Measurements from ENCODE around the gene NFIA. TPM values are rescaled to one million over a fixed set of nuclear protein-coding genes. Genes with fewer than 3 reads are reported as not detected.

NFIA gene
- total and polyA plus RNA-seq, 2 donors, result 7.9 to 10.3 TPM

DNA sequence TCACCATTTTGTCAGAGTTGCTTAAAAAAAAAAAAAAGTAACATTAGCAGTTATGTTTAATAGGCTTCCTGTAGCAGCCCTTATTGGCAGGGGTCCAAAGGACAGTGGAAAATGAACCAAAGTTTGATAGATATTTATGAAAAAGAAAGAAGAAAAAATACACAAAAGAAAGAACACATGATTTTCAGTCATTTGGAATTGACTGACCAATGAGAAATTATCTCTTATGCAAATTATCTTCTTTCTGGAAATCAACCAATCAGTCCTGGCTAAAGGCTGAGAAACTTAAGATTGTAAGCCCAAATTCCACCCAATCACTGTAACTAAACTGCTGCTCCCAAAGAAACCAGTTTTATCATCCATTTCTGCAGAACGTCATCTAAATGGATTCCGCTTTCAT is 360.2 kb downstream of the NFIA start:
- no peaks in the 10 kb centered on the region for H3K36me3 ChIP-seq (ENCODE audit: control insufficient read depth in 2 of 2, insufficient read depth in 2 of 2, low read length in 1 of 2)
- H3K9me3 ChIP-seq (ENCODE audit: control insufficient read depth in 2 of 2, insufficient read depth in 1 of 2, low read length in 1 of 2), result no peaks in the 10 kb centered on the region
- no peak overlapping the region for H3K27ac ChIP-seq (ENCODE audit: low read depth in 1 of 2, low read length in 1 of 2)
- H3K4me1 ChIP-seq (ENCODE audit: control insufficient read depth in 2 of 2, insufficient read depth in 2 of 2, low read length in 2 of 2), result peaks cover 0 to 16% of the 10 kb centered on the region in 2 donors
- no peak overlapping the region for H3K4me3 ChIP-seq (ENCODE audit: low read length in 2 of 2)
- WGBS, result 98% methylated on average over 2 of the region's 2 CpGs
- no peaks in the 10 kb centered on the region for H3K27me3 ChIP-seq (ENCODE audit: control insufficient read depth in 2 of 2, insufficient read depth in 1 of 2, low read length in 1 of 2)
- DNase-seq (ENCODE audit: low read depth in 6 of 9, low spot score in 9 of 9), result no peak

DNA sequence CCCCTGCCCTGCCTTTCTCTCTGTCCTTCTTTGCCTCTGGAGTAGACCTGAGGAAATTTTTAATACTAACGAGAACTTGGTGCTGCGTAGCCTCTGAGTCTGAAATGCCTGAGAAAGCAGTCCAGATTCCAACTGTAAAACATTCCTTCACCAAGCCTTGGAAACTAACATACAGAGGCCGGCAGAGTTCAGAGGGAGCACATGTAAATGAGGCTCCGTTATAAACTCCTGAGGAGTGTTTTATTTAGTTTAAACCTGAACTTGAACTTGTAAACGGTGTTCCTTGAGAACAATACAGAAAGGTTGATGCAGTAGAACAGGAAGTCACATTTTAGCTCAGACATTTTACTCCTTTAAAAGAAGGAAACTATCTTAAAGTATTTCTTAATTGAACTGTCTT is 361.9 kb downstream of the NFIA start:
- Histone ChIP-seq H3K36me3 (ENCODE audit: control insufficient read depth in 2 of 2, insufficient read depth in 2 of 2, low read length in 1 of 2) (no peaks in the 10 kb centered on the region), H3K9me3 (ENCODE audit: control insufficient read depth in 2 of 2, insufficient read depth in 1 of 2, low read length in 1 of 2) (no peaks in the 10 kb centered on the region), H3K27ac (ENCODE audit: low read depth in 1 of 2, low read length in 1 of 2) (no peak overlapping the region), H3K27me3 (ENCODE audit: control insufficient read depth in 2 of 2, insufficient read depth in 1 of 2, low read length in 1 of 2) (no peaks in the 10 kb centered on the region), H3K4me3 (ENCODE audit: low read length in 2 of 2) (no peak overlapping the region), H3K4me1 (ENCODE audit: control insufficient read depth in 2 of 2, insufficient read depth in 2 of 2, low read length in 2 of 2) (peaks cover 0 to 16% of the 10 kb centered on the region in 2 donors)
- DNase-seq (ENCODE audit: low read depth in 6 of 9, low spot score in 9 of 9), result no peak
- 81% methylated on average over 5 of the region's 5 CpGs for WGBS

DNA sequence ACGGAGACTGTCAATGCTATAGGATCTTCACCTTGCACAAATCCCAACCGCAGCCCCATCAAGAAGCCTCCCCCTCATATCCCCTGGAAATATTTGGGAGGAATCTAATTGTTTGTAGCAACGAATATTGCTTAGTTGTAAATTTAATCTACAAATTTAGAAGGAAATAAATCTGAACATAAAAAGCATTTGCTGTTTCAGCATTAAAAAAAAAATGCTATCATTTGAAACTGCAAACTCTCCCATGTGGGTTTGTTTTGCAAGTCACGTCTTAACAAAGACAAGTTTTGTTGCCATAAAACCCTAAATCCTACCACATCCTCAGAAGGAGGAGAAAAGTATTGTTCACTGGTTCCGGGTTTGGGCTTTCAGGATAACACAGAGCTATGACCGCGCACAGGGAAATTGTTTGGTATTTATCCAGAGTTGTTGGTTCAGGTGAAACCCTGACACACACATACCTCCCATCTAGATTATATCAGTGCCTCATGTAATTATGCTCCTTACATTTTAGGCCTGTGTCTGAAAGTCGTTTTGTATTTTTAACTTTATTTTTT is 363.0 kb downstream of the NFIA start:
- Histone ChIP-seq H3K27ac (ENCODE audit: low read depth in 1 of 2, low read length in 1 of 2) (no peak overlapping the region), H3K27me3 (ENCODE audit: control insufficient read depth in 2 of 2, insufficient read depth in 1 of 2, low read length in 1 of 2) (no peaks in the 10 kb centered on the region), H3K36me3 (ENCODE audit: control insufficient read depth in 2 of 2, insufficient read depth in 2 of 2, low read length in 1 of 2) (no peaks in the 10 kb centered on the region), H3K9me3 (ENCODE audit: control insufficient read depth in 2 of 2, insufficient read depth in 1 of 2, low read length in 1 of 2) (no peaks in the 10 kb centered on the region), H3K4me3 (ENCODE audit: low read length in 2 of 2) (no peak overlapping the region), H3K4me1 (ENCODE audit: control insufficient read depth in 2 of 2, insufficient read depth in 2 of 2, low read length in 2 of 2) (peaks cover 0 to 18% of the 10 kb centered on the region in 2 donors)
- no peak for DNase-seq (ENCODE audit: low read depth in 6 of 9, low spot score in 9 of 9)
- WGBS, result 89% methylated on average over 8 of the region's 8 CpGs

DNA sequence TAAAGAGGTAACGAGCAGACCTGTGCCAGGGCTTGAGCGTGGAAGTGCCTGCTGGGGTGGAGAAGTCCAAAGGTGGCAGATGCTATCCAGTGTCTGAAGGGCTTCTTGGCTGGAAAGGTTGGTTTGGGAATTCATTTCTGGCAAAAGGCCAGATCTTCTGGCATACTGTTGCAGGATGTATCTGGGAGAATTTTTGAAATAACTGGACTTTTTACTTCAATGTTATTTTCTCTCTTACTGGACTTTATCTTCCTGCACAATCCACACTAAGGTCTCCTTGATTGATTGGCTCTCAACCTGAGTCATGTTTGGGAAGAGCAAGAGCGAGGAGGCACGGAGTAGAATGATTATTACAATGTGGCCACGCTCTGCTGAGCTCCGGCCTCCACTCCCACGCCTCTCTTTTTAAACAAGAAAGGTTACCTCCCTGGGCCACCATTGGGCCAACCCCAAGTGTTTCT is 364.2 kb downstream of the NFIA start:
- Histone ChIP-seq H3K36me3 (ENCODE audit: control insufficient read depth in 2 of 2, insufficient read depth in 2 of 2, low read length in 1 of 2) (no peaks in the 10 kb centered on the region), H3K27ac (ENCODE audit: low read depth in 1 of 2, low read length in 1 of 2) (no peak overlapping the region), H3K9me3 (ENCODE audit: control insufficient read depth in 2 of 2, insufficient read depth in 1 of 2, low read length in 1 of 2) (no peaks in the 10 kb centered on the region), H3K27me3 (ENCODE audit: control insufficient read depth in 2 of 2, insufficient read depth in 1 of 2, low read length in 1 of 2) (no peaks in the 10 kb centered on the region), H3K4me1 (ENCODE audit: control insufficient read depth in 2 of 2, insufficient read depth in 2 of 2, low read length in 2 of 2) (peaks cover 0 to 24% of the 10 kb centered on the region in 2 donors), H3K4me3 (ENCODE audit: low read length in 2 of 2) (no peak overlapping the region)
- WGBS, result 95% methylated on average over 7 of the region's 7 CpGs
- DNase-seq (ENCODE audit: low read depth in 6 of 9, low spot score in 9 of 9), result no peak

DNA sequence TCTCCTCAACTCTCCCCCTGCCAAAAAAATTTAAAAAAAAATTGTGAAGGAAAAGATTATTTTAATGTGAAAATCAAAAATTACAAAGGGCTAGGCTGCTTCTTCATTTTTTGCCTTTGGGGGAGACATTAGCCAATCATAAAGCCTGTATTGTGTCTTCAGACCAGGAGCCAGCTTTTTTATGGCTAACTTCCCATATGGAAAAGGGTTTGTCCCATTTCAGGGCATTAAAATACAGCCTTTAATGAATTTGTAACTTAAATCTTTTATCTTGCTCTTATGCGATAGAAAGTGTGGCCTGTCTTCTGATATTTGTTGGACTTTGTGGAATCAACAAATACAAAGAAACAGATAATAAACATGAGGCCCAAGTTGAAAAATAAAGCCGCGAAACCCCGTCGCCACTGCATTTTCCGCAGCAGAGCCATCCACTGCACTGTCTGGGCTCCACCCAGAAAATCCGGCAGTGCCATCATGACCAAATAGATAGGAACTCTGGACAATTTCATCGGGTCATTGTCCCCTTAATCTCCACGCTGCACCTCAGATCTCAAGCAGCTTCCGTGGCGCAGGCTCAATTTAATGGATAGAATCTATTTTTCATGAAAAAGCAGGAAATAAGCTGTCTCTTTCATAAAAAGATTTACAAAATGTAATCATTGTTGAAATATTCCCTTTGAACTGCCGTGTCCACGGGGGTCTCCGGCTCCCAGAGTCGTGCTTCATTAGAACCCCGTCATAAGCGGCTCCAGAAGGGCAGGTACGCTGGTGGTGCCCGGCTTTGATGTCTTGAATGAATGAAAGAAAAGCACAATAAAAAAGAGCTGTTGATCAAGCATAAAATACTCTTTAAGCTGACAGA is 365.0 kb downstream of the NFIA start:
- H3K4me3 ChIP-seq (ENCODE audit: low read length in 2 of 2), result no peak overlapping the region
- peaks cover 0 to 24% of the 10 kb centered on the region in 2 donors for H3K4me1 ChIP-seq (ENCODE audit: control insufficient read depth in 2 of 2, insufficient read depth in 2 of 2, low read length in 2 of 2)
- DNase-seq (ENCODE audit: low read depth in 6 of 9, low spot score in 9 of 9), result no peak
- no peaks in the 10 kb centered on the region for H3K9me3 ChIP-seq (ENCODE audit: control insufficient read depth in 2 of 2, insufficient read depth in 1 of 2, low read length in 1 of 2)
- WGBS, result 97% methylated on average over 19 of the region's 19 CpGs
- no peak overlapping the region for H3K27ac ChIP-seq (ENCODE audit: low read depth in 1 of 2, low read length in 1 of 2)
- no peaks in the 10 kb centered on the region for H3K36me3 ChIP-seq (ENCODE audit: control insufficient read depth in 2 of 2, insufficient read depth in 2 of 2, low read length in 1 of 2)
- H3K27me3 ChIP-seq (ENCODE audit: control insufficient read depth in 2 of 2, insufficient read depth in 1 of 2, low read length in 1 of 2), result no peaks in the 10 kb centered on the region

DNA sequence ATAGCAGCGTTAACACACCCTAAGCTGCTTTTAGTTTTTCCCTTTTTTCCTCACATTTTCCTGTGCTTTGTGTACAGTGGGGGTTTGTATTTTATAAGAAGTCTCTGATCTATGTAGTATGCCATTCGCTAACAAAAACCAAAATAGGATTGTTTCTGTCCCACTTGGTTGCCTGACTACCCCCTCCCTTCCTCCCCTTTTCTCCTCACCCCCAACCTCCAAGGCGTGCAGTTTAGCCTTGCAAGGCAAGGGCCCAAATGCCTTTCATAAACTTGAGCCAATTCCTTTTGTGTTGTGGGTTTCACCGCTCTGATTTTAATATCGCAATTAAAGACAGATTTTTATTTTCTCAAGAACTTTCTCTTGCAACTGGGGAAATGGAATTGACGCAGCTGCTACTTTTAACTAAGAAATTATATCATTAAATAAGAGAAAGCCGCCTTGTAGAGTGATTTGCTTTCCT is 365.6 kb downstream of the NFIA start:
- Histone ChIP-seq H3K4me3 (ENCODE audit: low read length in 2 of 2) (no peak overlapping the region), H3K27me3 (ENCODE audit: control insufficient read depth in 2 of 2, insufficient read depth in 1 of 2, low read length in 1 of 2) (no peaks in the 10 kb centered on the region), H3K4me1 (ENCODE audit: control insufficient read depth in 2 of 2, insufficient read depth in 2 of 2, low read length in 2 of 2) (peaks cover under 1 to 31% of the 10 kb centered on the region in 2 donors), H3K27ac (ENCODE audit: low read depth in 1 of 2, low read length in 1 of 2) (no peak overlapping the region), H3K36me3 (ENCODE audit: control insufficient read depth in 2 of 2, insufficient read depth in 2 of 2, low read length in 1 of 2) (no peaks in the 10 kb centered on the region), H3K9me3 (ENCODE audit: control insufficient read depth in 2 of 2, insufficient read depth in 1 of 2, low read length in 1 of 2) (no peaks in the 10 kb centered on the region)
- 95% methylated on average over 7 of the region's 7 CpGs for WGBS
- no peak for DNase-seq (ENCODE audit: low read depth in 6 of 9, low spot score in 9 of 9)

DNA sequence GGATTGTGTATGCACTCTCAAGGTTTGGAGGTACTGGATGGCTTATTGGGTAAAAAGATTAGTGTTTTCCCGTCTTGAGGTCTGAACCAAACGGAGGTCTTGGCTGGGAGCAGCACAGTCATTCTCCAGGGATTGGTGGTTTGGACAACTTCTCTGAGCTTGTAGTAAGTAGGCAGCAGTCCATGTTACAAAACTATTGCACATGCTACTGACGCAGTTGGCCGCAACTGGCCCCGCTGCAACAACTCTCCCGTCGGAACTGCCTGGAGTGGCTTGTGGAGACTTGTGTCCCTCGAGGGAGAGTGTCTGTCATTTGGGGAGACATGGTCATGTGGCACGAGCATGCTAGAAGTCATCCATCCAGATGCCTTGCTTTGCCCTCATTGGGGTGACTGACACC is 366.6 kb downstream of the NFIA start:
- no peak for DNase-seq (ENCODE audit: low read depth in 6 of 9, low spot score in 9 of 9)
- H3K27ac ChIP-seq (ENCODE audit: low read depth in 1 of 2, low read length in 1 of 2), result no peak overlapping the region
- H3K4me1 ChIP-seq (ENCODE audit: control insufficient read depth in 2 of 2, insufficient read depth in 2 of 2, low read length in 2 of 2), result peaks cover 2 to 29% of the 10 kb centered on the region in 2 donors
- no peaks in the 10 kb centered on the region for H3K36me3 ChIP-seq (ENCODE audit: control insufficient read depth in 2 of 2, insufficient read depth in 2 of 2, low read length in 1 of 2)
- no peaks in the 10 kb centered on the region for H3K27me3 ChIP-seq (ENCODE audit: control insufficient read depth in 2 of 2, insufficient read depth in 1 of 2, low read length in 1 of 2)
- H3K4me3 ChIP-seq (ENCODE audit: low read length in 2 of 2), result no peak overlapping the region
- WGBS, result 95% methylated on average over 9 of the region's 9 CpGs
- no peaks in the 10 kb centered on the region for H3K9me3 ChIP-seq (ENCODE audit: control insufficient read depth in 2 of 2, insufficient read depth in 1 of 2, low read length in 1 of 2)

DNA sequence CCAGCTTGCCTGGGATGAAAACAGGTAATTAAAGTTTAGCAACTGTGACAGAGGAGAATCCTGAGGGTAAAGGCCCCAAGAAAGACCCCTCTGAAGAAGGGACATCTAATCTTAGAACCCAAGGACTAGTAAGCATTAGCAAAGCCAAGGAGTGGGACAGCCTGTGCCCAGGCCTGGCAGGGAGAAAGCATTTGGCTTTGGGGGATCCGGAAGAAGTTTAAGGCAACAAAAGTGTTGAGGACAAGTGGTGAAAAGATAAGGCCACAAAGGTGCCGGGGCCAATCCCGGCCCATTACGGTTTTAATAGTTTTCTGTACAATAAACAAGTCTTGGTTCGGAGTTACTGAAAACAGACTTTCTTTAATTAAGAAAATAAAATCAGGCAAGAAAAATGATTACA is 367.0 kb downstream of the NFIA start:
- peaks cover 2 to 29% of the 10 kb centered on the region in 2 donors for H3K4me1 ChIP-seq (ENCODE audit: control insufficient read depth in 2 of 2, insufficient read depth in 2 of 2, low read length in 2 of 2)
- no peaks in the 10 kb centered on the region for H3K36me3 ChIP-seq (ENCODE audit: control insufficient read depth in 2 of 2, insufficient read depth in 2 of 2, low read length in 1 of 2)
- no peak for DNase-seq (ENCODE audit: low read depth in 6 of 9, low spot score in 9 of 9)
- no peak overlapping the region for H3K27ac ChIP-seq (ENCODE audit: low read depth in 1 of 2, low read length in 1 of 2)
- no peak overlapping the region for H3K4me3 ChIP-seq (ENCODE audit: low read length in 2 of 2)
- H3K9me3 ChIP-seq (ENCODE audit: control insufficient read depth in 2 of 2, insufficient read depth in 1 of 2, low read length in 1 of 2), result no peaks in the 10 kb centered on the region
- 96% methylated on average over 5 of the region's 5 CpGs for WGBS
- H3K27me3 ChIP-seq (ENCODE audit: control insufficient read depth in 2 of 2, insufficient read depth in 1 of 2, low read length in 1 of 2), result no peaks in the 10 kb centered on the region

DNA sequence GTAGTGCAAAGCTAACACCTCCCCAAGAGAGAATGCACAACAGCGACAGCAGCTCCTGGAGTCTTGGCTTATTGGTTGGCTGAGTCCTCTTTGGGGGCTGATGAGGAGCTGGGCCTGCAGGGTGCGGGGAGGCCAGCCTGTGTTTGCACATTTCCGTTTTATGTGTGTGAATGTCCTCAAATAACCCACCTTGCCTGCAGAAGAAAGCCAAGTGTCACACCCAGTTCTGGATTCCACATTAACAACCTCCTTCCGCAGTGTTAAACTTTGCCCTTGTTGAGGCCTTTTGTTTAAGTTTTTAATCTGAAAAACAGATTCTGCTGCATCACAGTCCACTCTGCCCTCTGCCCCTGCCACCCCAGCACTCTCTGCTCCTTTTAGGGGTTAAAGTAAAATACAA is 368.1 kb downstream of the NFIA start:
- no peaks in the 10 kb centered on the region for H3K9me3 ChIP-seq (ENCODE audit: control insufficient read depth in 2 of 2, insufficient read depth in 1 of 2, low read length in 1 of 2)
- no peaks in the 10 kb centered on the region for H3K36me3 ChIP-seq (ENCODE audit: control insufficient read depth in 2 of 2, insufficient read depth in 2 of 2, low read length in 1 of 2)
- no peak for DNase-seq (ENCODE audit: low read depth in 6 of 9, low spot score in 9 of 9)
- H3K27ac ChIP-seq (ENCODE audit: low read depth in 1 of 2, low read length in 1 of 2), result peak overlapping the region in 1 of 2 donors; percentile 55
- no peak overlapping the region for H3K4me3 ChIP-seq (ENCODE audit: low read length in 2 of 2)
- H3K27me3 ChIP-seq (ENCODE audit: control insufficient read depth in 2 of 2, insufficient read depth in 1 of 2, low read length in 1 of 2), result no peaks in the 10 kb centered on the region
- peaks cover 2 to 29% of the 10 kb centered on the region in 2 donors for H3K4me1 ChIP-seq (ENCODE audit: control insufficient read depth in 2 of 2, insufficient read depth in 2 of 2, low read length in 2 of 2)
- 63% methylated on average over 4 of the region's 4 CpGs for WGBS

All from thymus (tissue), 11 donors.